ENCODE measurements around the gene OR52E4. TPM values are rescaled to one million over a fixed set of nuclear protein-coding genes. Genes with fewer than 3 reads are reported as not detected.

The OR52E4 gene
- polyA plus RNA-seq, 1 donor (not counting 4 experiments of a cell fraction or from before 2014, with no cell fraction given): not detected

GRCh38 chr11:5857590-5857989 lies 22.8 kb upstream of the OR52E4 start, which contains the start of gene OR52E8:
OR52E8 (minus strand) TSS chr11:5857690; CDS start chr11:5857690, 0 bp downstream.
- Histone ChIP-seq H3K9me3 (ENCODE audit: control insufficient read depth, low read depth, low read length) (no peaks in the 10 kb centered on the region), H3K36me3 (ENCODE audit: control insufficient read depth in 2 of 2, extremely low read depth in 1 of 2, insufficient read depth in 2 of 2, low read length in 2 of 2) (no peaks in the 10 kb centered on the region), H3K4me3 (ENCODE audit: control insufficient read depth in 2 of 3, extremely low read depth in 1 of 3, insufficient read depth in 2 of 3, low read depth in 1 of 3, low read length in 3 of 3) (no peak within 1 kb of the TSS), H3K9ac (ENCODE audit: control insufficient read depth, extremely low read depth, insufficient read depth, low read length) (no peak within 1 kb of the TSS), H3K9me1 (ENCODE audit: control insufficient read depth, extremely low read depth, insufficient read depth, low read length) (no peaks in the 10 kb centered on the region), H4K20me1 (ENCODE audit: control insufficient read depth, extremely low read depth, insufficient read depth, low read length) (no peaks in the 10 kb centered on the region), H3K4me2 (ENCODE audit: control insufficient read depth, extremely low read depth, insufficient read depth, low read depth, low read length) (no peak within 1 kb of the TSS), H3K79me2 (ENCODE audit: control insufficient read depth, insufficient read depth, low read length) (no peaks in the 10 kb centered on the region), H3K4me1 (ENCODE audit: control insufficient read depth, extremely low read depth, insufficient read depth, low read length) (no peaks in the 10 kb centered on the region), H3K27me3 (ENCODE audit: control insufficient read depth, extremely low read depth, insufficient read depth, low read length) (no peaks in the 10 kb centered on the region), H3K27ac (ENCODE audit: control insufficient read depth, insufficient read depth, low read length) (no peak within 1 kb of the TSS), H2AFZ (ENCODE audit: control insufficient read depth, low read length) (no peak within 1 kb of the TSS)
- TF ChIP-seq CTCF (optimal IDR thresholded peaks at IDR 0.05 in 1 of 3, IDR thresholded peaks at IDR 0.05 in 1 of 3, conservative IDR thresholded peaks at IDR 0.05 in 1 of 3; ENCODE audit: extremely low read depth in 1 of 3, insufficient read depth in 2 of 3, low read length in 3 of 3): no peak
- no peak for TF ChIP-seq EZH2 (IDR thresholded peaks at IDR 0.05; ENCODE audit: low read length)
- dilution Hi-C loops (cut with MboI; ENCODE audit: extremely low pct_ligation_motif_present, low sequenced_read_pairs): no loop called here
- DNase-seq (ENCODE audit: low read depth, low spot score) (no peak), FAIRE-seq (no peak)

GRCh38 chr11:5865826-5866225 lies 14.6 kb upstream of the OR52E4 start:
- no peak overlapping the region for H3K4me2 ChIP-seq (ENCODE audit: control insufficient read depth, extremely low read depth, insufficient read depth, low read depth, low read length)
- H3K9ac ChIP-seq (ENCODE audit: control insufficient read depth, extremely low read depth, insufficient read depth, low read length): no peak overlapping the region
- H3K27me3 ChIP-seq (ENCODE audit: control insufficient read depth, extremely low read depth, insufficient read depth, low read length): no peaks in the 10 kb centered on the region
- TF ChIP-seq EZH2 (IDR thresholded peaks at IDR 0.05; ENCODE audit: low read length) (no peak), CTCF (optimal IDR thresholded peaks at IDR 0.05 in 1 of 3, IDR thresholded peaks at IDR 0.05 in 1 of 3, conservative IDR thresholded peaks at IDR 0.05 in 1 of 3; ENCODE audit: extremely low read depth in 1 of 3, insufficient read depth in 2 of 3, low read length in 3 of 3) (no peak)
- H3K36me3 ChIP-seq (ENCODE audit: control insufficient read depth in 2 of 2, extremely low read depth in 1 of 2, insufficient read depth in 2 of 2, low read length in 2 of 2): no peaks in the 10 kb centered on the region
- dilution Hi-C loops (cut with MboI; ENCODE audit: extremely low pct_ligation_motif_present, low sequenced_read_pairs): no loop called here
- H3K9me3 ChIP-seq (ENCODE audit: control insufficient read depth, low read depth, low read length): no peaks in the 10 kb centered on the region
- no peaks in the 10 kb centered on the region for H3K9me1 ChIP-seq (ENCODE audit: control insufficient read depth, extremely low read depth, insufficient read depth, low read length)
- H3K4me1 ChIP-seq (ENCODE audit: control insufficient read depth, extremely low read depth, insufficient read depth, low read length): no peaks in the 10 kb centered on the region
- H3K79me2 ChIP-seq (ENCODE audit: control insufficient read depth, insufficient read depth, low read length): no peaks in the 10 kb centered on the region
- no peak for DNase-seq (ENCODE audit: low read depth, low spot score)
- no peaks in the 10 kb centered on the region for H4K20me1 ChIP-seq (ENCODE audit: control insufficient read depth, extremely low read depth, insufficient read depth, low read length)
- no peak overlapping the region for H3K4me3 ChIP-seq (ENCODE audit: control insufficient read depth in 2 of 3, extremely low read depth in 1 of 3, insufficient read depth in 2 of 3, low read depth in 1 of 3, low read length in 3 of 3)
- no peak for FAIRE-seq
- no peak overlapping the region for H2AFZ ChIP-seq (ENCODE audit: control insufficient read depth, low read length)
- H3K27ac ChIP-seq (ENCODE audit: control insufficient read depth, insufficient read depth, low read length): no peak overlapping the region

Measured in keratinocyte (primary cell).